CD4-positive, alpha-beta T cell treated with Interferon alpha-2 for 1 hour (primary cell): ENCODE data around the gene RBM47.
"Not testable (repeated sequence)": the region's sequence is repeated elsewhere in the genome, so short reads cannot be mapped to it uniquely, and the experiment has no call there.

ENCODE experiments used
- DNase-seq, 2 donors: peaks; one replicate each; pipeline ENCODE4 v3.0.0-alpha.2; 2020 to 2022

The RBM47 gene

DNA sequence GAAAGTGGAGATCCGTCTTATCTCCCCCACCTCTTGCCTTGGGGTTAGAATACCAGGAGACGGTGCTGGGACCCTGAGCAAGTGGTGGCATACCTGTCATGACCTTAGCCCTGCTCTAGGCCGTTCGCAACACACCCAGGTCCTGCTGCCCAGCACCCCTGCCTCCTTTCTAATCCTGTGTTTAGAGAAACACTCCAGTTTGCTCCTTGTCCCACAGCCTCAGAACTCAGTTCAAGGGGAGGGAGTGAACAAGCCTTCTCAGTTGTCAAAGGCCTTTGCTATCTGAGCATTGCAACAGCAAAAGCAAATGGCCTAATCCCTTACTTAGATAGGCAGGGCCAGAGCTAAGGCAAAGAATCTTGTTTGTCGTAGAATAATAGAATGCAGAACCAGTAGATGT, 226.6 kb downstream of the RBM47 start:
- no peak for DNase-seq

DNA sequence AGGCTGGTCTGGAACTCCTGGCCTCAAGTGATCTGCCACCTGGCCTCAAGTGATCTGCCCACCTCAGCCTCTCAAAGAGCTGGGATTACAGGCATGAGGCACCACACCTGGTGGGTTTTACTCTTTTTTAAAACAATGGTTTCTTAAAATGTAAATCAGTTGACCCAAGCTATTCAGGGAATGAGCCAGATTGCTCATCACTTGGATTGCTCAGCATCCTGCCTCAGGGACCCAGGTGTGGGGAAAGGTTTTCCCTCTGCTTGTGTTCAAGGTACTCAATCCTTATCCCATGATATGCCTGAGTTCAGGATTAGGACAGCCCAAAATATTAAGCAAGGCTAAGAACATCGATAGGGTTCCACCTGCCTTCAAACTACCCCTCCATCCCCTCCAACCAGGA, 227.1 kb downstream of the RBM47 start:
- no peak for DNase-seq

DNA sequence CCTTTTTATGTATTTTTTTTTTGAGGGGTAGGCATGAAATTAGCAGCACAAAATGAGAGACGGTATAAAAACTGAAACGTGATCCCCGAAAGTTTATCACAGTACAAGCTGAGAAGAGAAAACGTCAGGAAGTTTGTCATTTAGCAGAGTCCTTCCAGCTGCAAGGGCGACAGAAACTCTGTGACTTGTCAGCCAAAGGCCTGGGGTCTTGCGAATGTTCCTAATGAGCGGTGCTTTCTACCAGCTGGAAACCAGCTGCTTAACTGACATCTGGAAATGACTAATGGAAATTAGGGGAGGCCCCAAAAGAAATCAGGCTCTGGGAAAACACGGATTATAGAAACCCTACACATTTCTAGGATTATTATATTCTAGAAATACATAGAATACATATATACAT, 228.0 kb downstream of the RBM47 start:
- DNase-seq, result no peak

DNA sequence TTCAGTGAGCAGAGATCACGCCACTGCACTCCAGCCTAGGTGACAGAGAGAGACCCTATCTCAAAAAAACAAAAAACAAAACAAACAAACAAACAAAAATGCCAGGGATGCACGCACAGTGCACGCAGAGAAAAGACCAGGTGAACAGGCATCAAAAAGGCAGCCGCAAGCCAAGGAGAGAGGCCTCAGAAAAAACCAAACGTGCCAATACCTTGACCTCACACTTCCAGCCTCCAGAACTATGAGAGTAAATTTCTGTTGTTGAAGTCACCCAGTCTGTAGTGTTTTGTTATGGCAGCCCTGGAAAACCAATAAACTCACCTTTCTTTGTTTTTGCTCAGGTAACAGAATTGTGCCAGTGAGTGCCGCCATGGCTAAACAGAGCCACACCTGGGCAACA, 228.6 kb downstream of the RBM47 start:
- no peak for DNase-seq

DNA sequence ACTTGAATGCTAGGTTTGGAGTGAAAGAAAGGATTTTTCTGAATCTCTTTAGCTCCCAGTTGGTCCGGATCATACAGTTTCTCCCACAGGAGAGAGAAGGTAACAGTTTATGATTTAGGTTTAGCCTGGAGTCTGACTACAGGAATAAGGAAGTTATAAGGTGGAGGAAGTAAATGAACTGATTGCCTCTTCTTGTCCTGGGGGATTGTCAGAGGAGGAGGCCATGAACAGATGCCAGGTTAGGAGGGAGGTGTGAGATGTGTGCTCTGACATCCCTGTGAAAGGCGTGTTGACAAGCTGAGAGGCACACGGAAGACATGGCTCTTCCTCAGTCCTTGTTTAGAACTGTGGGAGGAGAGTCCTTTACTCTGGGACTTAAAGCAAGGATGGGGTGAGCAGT, 230.1 kb downstream of the RBM47 start:
- DNase-seq, result no peak

DNA sequence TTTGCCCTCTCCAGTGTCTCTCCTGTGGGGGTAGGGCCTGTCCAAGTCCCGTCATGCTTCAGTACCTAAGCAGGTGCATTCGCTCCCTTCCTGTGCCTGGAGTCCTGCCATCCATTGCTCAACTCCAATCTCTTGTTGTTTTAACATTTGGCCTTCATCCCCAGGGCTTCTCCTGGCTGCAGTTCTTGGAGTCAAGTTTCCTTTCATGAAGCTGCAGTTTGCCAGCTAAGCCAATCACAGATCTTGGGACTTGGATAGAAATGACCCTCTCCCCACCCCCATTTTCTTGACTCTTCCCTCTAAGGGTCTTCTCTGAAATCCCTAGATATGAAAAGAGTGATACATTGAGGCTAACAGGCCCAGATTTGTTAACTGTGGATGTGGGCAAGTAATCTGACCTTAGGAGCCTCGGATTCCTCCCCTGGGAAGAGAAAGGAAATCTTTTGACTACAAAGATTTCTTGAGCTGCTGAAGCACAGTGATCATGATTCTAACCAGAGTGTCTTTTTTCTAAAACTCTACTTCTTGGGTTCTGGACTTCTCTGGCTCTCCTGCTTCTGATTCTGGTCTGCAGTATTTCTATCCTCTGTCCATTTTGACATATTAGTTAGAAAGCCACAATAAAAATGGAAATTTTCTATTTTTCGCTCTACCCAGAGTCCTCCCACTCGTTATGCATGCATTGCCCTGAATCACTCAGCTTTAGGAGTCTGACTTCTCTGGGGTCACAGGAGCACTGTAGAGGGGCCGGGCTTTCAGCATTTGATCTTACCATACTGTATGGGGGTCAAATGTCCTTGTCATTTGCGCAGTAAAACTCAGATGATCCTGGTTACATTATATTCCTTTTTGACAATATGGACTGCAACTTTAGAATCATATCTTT, 233.5 kb downstream of the RBM47 start:
- DNase-seq, result no peak

DNA sequence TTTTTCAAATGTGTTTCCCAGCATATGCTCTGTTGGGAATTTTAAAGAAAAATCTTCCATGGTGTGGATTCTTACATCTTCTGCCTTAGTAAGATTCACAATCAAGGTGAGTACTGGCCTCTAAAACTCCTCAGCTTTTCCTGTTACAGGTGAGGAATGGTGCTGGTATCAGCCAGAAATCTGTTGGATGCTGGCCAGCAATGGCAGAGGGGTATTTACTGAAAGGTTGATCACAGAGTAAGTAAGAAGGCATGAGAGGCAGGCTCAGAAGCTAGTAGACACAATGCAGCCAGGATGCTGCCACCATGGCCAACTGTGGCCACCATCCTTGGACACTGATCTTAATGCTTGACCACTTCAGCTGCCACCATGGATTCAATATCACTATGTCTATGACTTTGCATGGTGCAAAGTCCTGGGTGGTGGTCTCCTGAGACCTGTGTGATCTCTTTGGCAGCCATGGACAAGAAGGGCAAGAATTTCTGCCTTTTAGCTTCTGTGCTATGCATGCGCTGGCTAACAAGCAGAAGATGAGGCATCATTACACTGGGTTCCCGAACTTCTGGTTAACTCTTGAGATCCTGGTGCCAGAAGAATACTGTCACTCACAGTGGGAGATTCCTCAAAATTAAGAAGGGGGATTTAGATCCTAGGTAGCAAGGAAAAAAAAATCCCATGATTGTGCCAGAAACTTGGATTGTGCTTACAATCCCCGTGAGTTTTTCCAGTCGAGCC, 234.3 kb downstream of the RBM47 start:
- no peak for DNase-seq

DNA sequence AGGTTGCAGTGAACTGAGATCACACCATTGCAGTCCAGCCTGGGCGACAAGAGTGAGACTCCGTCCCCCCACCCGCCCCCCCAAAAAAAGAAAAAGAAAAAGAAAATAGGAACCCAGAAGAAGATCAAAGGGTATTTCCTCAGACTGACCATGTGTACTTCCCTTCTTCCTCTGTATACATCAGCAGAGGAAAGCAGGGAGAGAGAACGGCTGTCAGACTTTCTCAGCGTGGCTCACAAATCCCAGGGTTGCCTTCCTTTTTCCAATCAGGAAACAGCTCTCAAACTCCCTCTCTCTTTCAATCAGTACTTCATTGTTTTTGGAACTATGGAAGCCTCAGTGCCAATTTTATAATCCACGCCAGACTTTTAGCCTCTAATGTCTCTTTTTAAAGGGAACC, 235.4 kb downstream of the RBM47 start:
- DNase-seq, result no peak

DNA sequence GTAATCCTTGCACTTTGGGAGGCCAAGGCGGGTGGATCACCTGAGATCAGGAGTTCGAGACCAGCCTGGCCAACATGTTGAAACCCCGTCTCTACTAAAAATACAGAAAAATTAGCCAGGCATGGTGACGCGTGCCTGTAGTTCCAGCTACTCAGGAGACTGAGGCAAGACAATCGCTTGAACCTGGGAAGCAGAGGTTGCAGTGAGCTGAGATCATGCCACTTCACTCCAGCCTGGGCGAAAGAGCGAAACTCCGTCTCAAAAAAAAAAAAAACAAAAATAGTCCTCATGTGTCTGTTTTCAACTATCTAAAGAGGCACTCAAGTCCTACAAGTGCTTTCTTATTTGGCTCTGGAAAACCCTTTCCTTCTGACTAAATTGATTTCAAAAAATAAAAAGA, 237.4 kb downstream of the RBM47 start:
- not testable (repeated sequence) for DNase-seq

DNA sequence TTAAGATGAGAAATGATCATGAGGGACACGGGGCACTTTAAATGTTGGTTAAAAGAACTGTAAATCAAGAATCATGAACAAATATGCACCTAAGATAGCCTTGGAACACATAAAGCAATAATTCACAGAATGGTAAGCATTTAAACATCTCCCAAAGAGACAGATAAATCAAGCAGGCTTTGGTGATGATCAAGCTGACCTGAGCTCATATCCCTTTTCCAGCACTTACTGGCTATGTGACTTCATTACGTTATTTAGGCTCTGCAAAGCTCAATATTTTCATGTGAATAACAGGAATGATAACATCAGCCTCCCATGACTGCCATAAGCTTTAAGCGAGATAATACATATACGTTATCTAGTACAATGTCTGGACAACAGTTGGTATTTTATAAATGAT, 239.7 kb downstream of the RBM47 start:
- no peak for DNase-seq

DNA sequence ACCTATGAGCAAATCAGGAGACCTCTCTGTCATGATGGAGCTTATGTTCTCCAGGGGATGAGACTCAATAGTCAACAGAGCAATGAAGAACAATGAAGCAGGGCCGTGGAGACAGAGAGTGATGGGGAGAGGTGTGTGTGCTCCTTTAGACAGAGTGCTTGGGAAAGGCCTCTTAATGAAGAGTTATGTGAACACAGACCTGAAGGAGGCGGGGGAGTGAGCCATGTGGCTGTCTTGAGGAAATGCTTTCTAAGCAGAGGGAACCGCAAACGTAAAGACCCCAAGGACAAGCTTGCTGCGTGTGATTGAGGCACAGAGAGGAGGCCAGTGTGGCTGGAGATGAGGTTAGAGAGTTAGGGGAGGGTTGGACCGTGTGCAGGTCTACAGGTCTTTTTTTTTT, 241.4 kb downstream of the RBM47 start:
- no peak for DNase-seq

DNA sequence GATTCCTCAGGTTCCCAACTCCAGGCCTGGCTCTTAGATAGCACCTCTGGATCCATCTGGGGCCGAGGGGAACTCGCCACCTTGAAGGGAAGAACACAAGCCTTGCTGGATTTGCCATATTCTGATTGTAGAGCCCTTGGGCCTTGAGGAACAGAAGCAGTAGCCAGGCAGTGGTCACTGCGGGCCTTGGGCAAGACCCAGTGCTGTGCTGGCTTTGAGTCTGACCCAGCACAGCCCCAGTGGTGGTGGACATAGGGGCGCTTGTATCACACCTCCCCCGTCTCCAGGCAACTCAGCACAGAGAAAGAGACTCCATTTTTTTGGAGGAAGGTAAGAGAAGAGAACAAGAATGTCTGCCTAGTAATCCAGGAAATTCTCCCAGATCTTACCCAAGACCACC, 249.0 kb downstream of the RBM47 start:
- no peak for DNase-seq

DNA sequence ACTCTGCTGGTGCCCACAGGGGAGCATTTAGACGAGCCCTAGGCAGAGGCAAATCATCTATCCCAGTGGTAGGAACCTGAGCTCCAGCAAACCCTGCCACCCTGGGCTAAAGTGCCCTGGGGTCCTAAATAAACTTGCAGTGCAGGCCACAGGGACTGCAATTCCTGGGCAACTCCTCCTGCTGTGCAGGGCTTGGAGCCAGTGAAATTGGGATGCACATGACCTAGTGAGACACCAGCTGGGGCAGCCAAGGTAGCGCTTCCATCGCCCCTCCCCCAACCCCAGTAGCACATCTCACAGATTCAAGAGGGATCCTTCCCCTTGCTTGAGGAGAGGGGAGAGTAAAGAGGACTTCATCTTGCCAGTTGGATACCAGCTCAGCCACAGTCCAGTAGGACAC, 250.4 kb downstream of the RBM47 start:
- DNase-seq, result no peak

DNA sequence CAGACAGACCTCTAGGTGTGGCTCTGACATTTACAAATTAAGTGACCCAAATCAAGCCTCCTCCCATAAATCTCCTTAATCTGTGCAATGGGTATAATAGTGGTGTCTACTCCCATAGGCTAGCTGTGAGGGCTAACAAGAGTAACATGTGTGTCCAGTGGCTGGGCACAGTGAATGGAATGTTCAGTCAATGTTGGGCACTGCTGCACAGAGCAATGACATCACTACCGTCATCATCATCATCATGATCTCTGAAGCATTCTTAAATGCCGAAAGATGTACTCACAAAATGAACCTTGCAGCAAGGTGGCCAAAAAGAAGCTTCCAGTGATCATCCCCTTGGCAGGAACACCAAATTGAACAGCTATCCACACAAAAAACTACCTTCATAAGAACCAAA, 251.0 kb downstream of the RBM47 start:
- DNase-seq, result no peak

DNA sequence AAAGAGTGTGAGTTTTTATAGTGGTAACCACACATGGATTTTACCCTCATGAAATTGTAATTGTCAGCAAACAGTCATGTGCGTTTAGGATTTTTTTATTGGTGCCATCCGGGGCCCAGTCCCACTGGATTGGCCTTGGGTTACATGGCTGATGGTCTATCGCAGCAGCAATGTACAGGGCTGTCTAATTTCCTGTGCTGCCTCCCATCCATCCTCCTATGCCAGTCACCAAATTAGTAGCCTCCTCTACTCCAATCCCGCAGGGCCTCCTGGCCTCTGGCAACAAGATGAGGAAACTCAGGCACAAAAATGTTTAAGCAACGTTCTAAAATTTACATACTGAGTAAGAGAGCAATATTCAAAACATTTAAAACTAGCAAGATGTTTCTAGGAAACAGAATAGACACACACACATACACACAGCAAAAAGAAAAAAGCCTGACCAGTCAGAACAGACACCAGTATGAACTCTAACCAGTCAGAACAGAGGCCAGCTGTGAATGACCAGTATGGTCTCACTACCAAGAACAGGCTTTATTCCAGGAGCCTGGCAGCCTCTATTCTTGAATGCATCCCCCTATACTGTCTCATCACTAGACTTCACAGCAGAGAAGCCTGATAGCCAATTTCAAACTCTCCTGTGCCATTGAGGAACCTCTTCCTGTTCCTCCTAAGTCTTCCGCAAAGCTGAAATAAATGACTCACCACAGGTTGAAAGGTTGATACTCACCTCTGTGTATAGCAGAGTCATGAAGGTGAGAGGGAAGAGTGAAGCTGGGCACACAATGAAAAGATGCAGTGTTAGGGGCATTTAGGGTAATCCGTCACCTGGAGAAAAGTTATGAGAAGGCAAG, 251.9 kb downstream of the RBM47 start:
- DNase-seq, result no peak

DNA sequence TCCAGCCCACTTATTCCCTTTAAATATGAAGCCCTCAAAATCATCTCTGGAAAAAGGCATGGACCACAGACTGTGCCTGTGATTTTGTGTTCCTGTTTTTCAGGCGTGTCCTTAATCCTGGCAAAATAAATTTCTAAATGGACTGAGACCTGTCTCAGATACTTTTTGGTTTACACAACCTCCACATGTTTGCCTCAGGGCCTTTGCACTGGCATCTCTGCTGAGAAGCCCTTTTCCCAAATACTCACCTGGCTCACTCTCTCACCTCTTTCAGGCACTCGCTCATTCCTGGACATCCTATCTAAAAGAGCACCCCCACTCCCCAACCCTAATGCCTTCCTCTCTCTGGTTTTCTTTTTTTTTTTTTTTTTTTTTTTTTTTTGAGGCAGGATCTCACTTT, 254.0 kb downstream of the RBM47 start:
- no peak for DNase-seq

DNA sequence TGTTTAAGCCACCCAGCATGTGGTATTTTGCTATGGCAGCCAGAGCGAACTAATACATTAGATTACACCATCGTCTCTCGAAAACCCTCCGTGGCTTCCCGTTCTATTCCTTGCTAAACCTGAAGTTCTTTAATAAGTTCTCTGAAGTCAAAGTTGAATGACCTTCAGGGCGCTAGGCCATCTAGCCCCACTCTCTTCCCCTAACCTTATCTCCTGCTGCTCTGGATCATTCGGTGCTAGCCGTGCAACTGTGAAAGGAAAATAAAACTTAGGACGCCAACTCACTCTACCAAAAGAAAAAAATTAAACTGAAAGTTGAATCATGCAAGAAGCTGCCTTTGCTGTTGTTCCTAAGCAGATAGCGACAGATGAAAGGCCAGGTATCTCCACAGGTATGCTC, 254.6 kb downstream of the RBM47 start:
- no peak for DNase-seq

DNA sequence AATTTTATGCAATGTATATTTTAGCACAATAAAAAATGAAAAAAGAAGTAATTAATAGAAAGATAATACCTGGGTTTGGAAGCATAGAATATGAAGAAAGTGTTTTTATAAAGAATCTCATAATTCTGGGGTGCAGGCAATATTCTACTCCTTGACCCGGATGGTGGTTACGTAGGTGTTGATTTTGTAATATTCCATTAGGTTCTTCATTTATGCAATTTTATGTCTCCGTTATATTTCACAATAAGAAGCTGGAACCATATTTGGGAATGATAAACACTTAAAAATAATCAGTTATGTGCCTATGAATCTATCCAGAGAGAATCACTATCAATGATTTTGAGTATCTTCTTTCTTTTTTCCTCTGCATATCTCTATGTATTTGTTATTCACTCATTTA, 256.0 kb downstream of the RBM47 start:
- no peak for DNase-seq
